ENCODE measurements around the gene TFEB. TPM values are rescaled to one million over a fixed set of nuclear protein-coding genes. Genes with fewer than 3 reads are reported as not detected.

TFEB gene
- polyA plus RNA-seq, 1 donor (not counting 4 experiments of a cell fraction or from before 2014, with no cell fraction given): 4.3 TPM

GRCh38 chr6:41654151-41654697, 81.2 kb downstream of the TFEB start:
- no peak overlapping the region for H2AFZ ChIP-seq (ENCODE audit: control insufficient read depth, low read length)
- H3K79me2 ChIP-seq (ENCODE audit: control insufficient read depth, insufficient read depth, low read length): no peaks in the 10 kb centered on the region
- H4K20me1 ChIP-seq (ENCODE audit: control insufficient read depth, extremely low read depth, insufficient read depth, low read length): peaks cover 3% of the 10 kb centered on the region
- no peaks in the 10 kb centered on the region for H3K9me3 ChIP-seq (ENCODE audit: control insufficient read depth, low read depth, low read length)
- H3K9me1 ChIP-seq (ENCODE audit: control insufficient read depth, extremely low read depth, insufficient read depth, low read length): no peaks in the 10 kb centered on the region
- dilution Hi-C loops (cut with MboI; ENCODE audit: extremely low pct_ligation_motif_present, low sequenced_read_pairs): no loop called here
- TF ChIP-seq CTCF (optimal IDR thresholded peaks at IDR 0.05 in 1 of 3, IDR thresholded peaks at IDR 0.05 in 1 of 3, conservative IDR thresholded peaks at IDR 0.05 in 1 of 3; ENCODE audit: extremely low read depth in 1 of 3, insufficient read depth in 2 of 3, low read length in 3 of 3) (no peak), EZH2 (IDR thresholded peaks at IDR 0.05; ENCODE audit: low read length) (no peak)
- no peak overlapping the region for H3K4me2 ChIP-seq (ENCODE audit: control insufficient read depth, extremely low read depth, insufficient read depth, low read depth, low read length)
- no peaks in the 10 kb centered on the region for H3K4me1 ChIP-seq (ENCODE audit: control insufficient read depth, extremely low read depth, insufficient read depth, low read length)
- no peak for FAIRE-seq
- no peak overlapping the region for H3K9ac ChIP-seq (ENCODE audit: control insufficient read depth, extremely low read depth, insufficient read depth, low read length)
- no peak overlapping the region for H3K4me3 ChIP-seq (ENCODE audit: control insufficient read depth in 2 of 3, extremely low read depth in 1 of 3, insufficient read depth in 2 of 3, low read depth in 1 of 3, low read length in 3 of 3)
- peaks cover 20 to 24% of the 10 kb centered on the region in 2 experiments for H3K36me3 ChIP-seq (ENCODE audit: control insufficient read depth in 2 of 2, extremely low read depth in 1 of 2, insufficient read depth in 2 of 2, low read length in 2 of 2)
- no peak overlapping the region for H3K27ac ChIP-seq (ENCODE audit: control insufficient read depth, insufficient read depth, low read length)
- DNase-seq (ENCODE audit: low read depth, low spot score): no peak
- peaks cover 22% of the 10 kb centered on the region for H3K27me3 ChIP-seq (ENCODE audit: control insufficient read depth, extremely low read depth, insufficient read depth, low read length)

GRCh38 chr6:41653691-41654090, 81.7 kb downstream of the TFEB start:
- dilution Hi-C loops (cut with MboI; ENCODE audit: extremely low pct_ligation_motif_present, low sequenced_read_pairs): no loop called here
- TF ChIP-seq CTCF (optimal IDR thresholded peaks at IDR 0.05 in 1 of 3, IDR thresholded peaks at IDR 0.05 in 1 of 3, conservative IDR thresholded peaks at IDR 0.05 in 1 of 3; ENCODE audit: extremely low read depth in 1 of 3, insufficient read depth in 2 of 3, low read length in 3 of 3): no peak
- no peak for TF ChIP-seq EZH2 (IDR thresholded peaks at IDR 0.05; ENCODE audit: low read length)
- Histone ChIP-seq H3K79me2 (ENCODE audit: control insufficient read depth, insufficient read depth, low read length) (no peaks in the 10 kb centered on the region), H3K4me3 (ENCODE audit: control insufficient read depth in 2 of 3, extremely low read depth in 1 of 3, insufficient read depth in 2 of 3, low read depth in 1 of 3, low read length in 3 of 3) (no peak overlapping the region), H3K9me1 (ENCODE audit: control insufficient read depth, extremely low read depth, insufficient read depth, low read length) (no peaks in the 10 kb centered on the region), H3K9ac (ENCODE audit: control insufficient read depth, extremely low read depth, insufficient read depth, low read length) (no peak overlapping the region), H3K4me1 (ENCODE audit: control insufficient read depth, extremely low read depth, insufficient read depth, low read length) (no peaks in the 10 kb centered on the region), H3K36me3 (ENCODE audit: control insufficient read depth in 2 of 2, extremely low read depth in 1 of 2, insufficient read depth in 2 of 2, low read length in 2 of 2) (peaks cover 25 to 27% of the 10 kb centered on the region in 2 experiments), H2AFZ (ENCODE audit: control insufficient read depth, low read length) (no peak overlapping the region), H3K4me2 (ENCODE audit: control insufficient read depth, extremely low read depth, insufficient read depth, low read depth, low read length) (no peak overlapping the region), H4K20me1 (ENCODE audit: control insufficient read depth, extremely low read depth, insufficient read depth, low read length) (peaks cover 3% of the 10 kb centered on the region), H3K27ac (ENCODE audit: control insufficient read depth, insufficient read depth, low read length) (no peak overlapping the region), H3K9me3 (ENCODE audit: control insufficient read depth, low read depth, low read length) (no peaks in the 10 kb centered on the region), H3K27me3 (ENCODE audit: control insufficient read depth, extremely low read depth, insufficient read depth, low read length) (peaks cover 17% of the 10 kb centered on the region)
- FAIRE-seq: no peak
- DNase-seq (ENCODE audit: low read depth, low spot score): no peak
